Myocyte (in vitro differentiated cells): ENCODE data around the gene PARL. TPM values are rescaled to one million over a fixed set of nuclear protein-coding genes. Genes with fewer than 3 reads are reported as not detected.

Source experiments
- DNase-seq: peaks from one replicate; pipeline ENCODE4 v3.0.0-alpha.2; 2012; ENCODE audit warnings: low read depth
- polyA plus RNA-seq: library from polyadenylated mRNA; unstranded; fragments of >200 nt; gene quantifications from one replicate; pipeline ENCODE4 v1.2.1, GENCODE V29; 2012; ENCODE audit warnings: missing spikeins
- total RNA-seq: library from RNA; depleted of rRNA; stranded (reverse); fragments of >200 nt; gene quantifications from 2 replicates; pipeline ENCODE4 v1.2.3, GENCODE V29; 2014

The PARL gene
- 37.9 and 40.4 TPM in 2 replicates for total RNA-seq
- 49.6 TPM for polyA plus RNA-seq

GRCh38 chr3:183884427-183885296 is at the start of gene PARL:
PARL (minus strand) TSS chr3:183884880; CDS start chr3:183884846, 34 bp downstream.
- peak; percentile 95 for DNase-seq

GRCh38 chr3:183933160-183933559 is 48.5 kb upstream of the PARL start:
- DNase-seq, result peak; percentile 54

- peak; percentile 11 for DNase-seq
These were observed 47.2 kb upstream of the PARL start for GRCh38 chr3:183931881-183932280.

- DNase-seq, result no peak
These were observed 45.4 kb upstream of the PARL start for GRCh38 chr3:183930086-183930485.

- no peak for DNase-seq
These were observed 42.4 kb upstream of the PARL start for GRCh38 chr3:183927059-183927458.

GRCh38 chr3:183924956-183925355 is 40.3 kb upstream of the PARL start:
- DNase-seq, result no peak

- DNase-seq, result no peak
These were observed 39.9 kb upstream of the PARL start for GRCh38 chr3:183924543-183924942.

GRCh38 chr3:183922421-183922820 is 37.7 kb upstream of the PARL start:
- no peak for DNase-seq

- no peak for DNase-seq
These were observed 36.4 kb upstream of the PARL start for GRCh38 chr3:183921096-183921495.

GRCh38 chr3:183920416-183920815 is 35.7 kb upstream of the PARL start:
- DNase-seq, result no peak

- peak; percentile 9 for DNase-seq
These were observed 33.5 kb upstream of the PARL start for GRCh38 chr3:183918178-183918577.

GRCh38 chr3:183917776-183918175 is 33.1 kb upstream of the PARL start:
- no peak for DNase-seq

GRCh38 chr3:183914856-183915255 is 30.2 kb upstream of the PARL start:
- no peak for DNase-seq

GRCh38 chr3:183913580-183913920 is 28.9 kb upstream of the PARL start:
- DNase-seq, result no peak

GRCh38 chr3:183912895-183913579 is 28.4 kb upstream of the PARL start:
- no peak for DNase-seq

GRCh38 chr3:183911763-183912506 is 27.3 kb upstream of the PARL start:
- DNase-seq, result no peak

GRCh38 chr3:183911087-183911486 is 26.4 kb upstream of the PARL start:
- DNase-seq, result no peak

- no peak for DNase-seq
These were observed 24.4 kb upstream of the PARL start for GRCh38 chr3:183909030-183909600.

- no peak for DNase-seq
These were observed 23.2 kb upstream of the PARL start for GRCh38 chr3:183907911-183908331.

- no peak for DNase-seq
These were observed 22.5 kb upstream of the PARL start for GRCh38 chr3:183907176-183907575.

GRCh38 chr3:183906234-183906921 is 21.7 kb upstream of the PARL start:
- peak; percentile 68 for DNase-seq
